Right lobe of liver (tissue), 4 donors: Measurements from ENCODE around the gene B4GALNT3.

ENCODE experiments used
- CTCF ChIP-seq, 4 donors: fragments of 200-600 bp in 3 of 4; fragments of 450-650 bp in 1 of 4; IDR thresholded peaks; one replicate each; pipeline versions ENCODE4 v1.5.1 to v1.8.0; 2016 to 2022; ENCODE audit warnings: antibody characterized with exemption in 4 of 4, mild to moderate bottlenecking in 2 of 4
- POLR2A ChIP-seq: fragments of 450-650 bp; IDR thresholded peaks from one replicate; pipeline ENCODE4 v1.6.1; 2017; ENCODE audit warnings: antibody characterized with exemption, mild to moderate bottlenecking
- donor health status: DM: no; HTN: no; CAD: no.
- donor health status: DM: no; HTN: no; CAD: no.
- donor health status: DM: no; HTN: yes; CAD: no.

DNA sequence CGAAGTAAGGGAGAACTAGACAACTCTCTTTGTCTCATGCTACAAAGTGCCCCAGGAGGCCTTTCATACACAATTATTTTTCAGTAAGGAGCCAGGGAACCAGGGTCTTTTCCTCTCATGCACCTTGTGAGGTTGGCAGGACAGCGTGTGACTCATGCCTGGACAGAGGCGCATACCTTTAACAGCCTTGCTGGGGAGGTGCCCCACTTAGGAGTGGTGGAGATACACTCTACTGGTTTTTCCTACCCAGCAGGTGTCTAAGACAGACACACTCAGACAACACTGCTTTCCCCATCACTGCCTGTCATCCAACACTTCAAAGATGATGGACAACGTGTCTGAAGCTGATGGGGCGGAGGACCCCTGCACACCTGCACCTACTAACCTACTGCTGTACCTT lies 49.1 kb downstream of the B4GALNT3 start:
- TF ChIP-seq CTCF (IDR thresholded peaks at IDR 0.05) = no peak
- no peak for TF ChIP-seq POLR2A
